IMR-90 (cell line): Measurements from ENCODE around the gene XPO4. TPM values are rescaled to one million over a fixed set of nuclear protein-coding genes. Genes with fewer than 3 reads are reported as not detected.

Source experiments
- ATAC-seq: fragments of 200-7000 bp; cut with Tn5 transposase; 2 replicates; pipeline ENCODE4 v1.9.1; 2020; ENCODE audit warnings: low read depth, mild to moderate bottlenecking, moderate library complexity
- BruUV-seq: library from RNA; stranded (reverse); fragments of 400-500 nt; replicated peaks from 2 replicates; lab custom pipeline; 2021; lab: Mats Ljungman, UMichigan
- CTCF ChIA-PET: fragments of 300-600 bp; formaldehyde crosslinking; extraction: SDS; loops from one replicate; lab custom pipeline; 2021; ENCODE audit warnings: antibody characterized with exemption; lab: Yijun Ruan, JAX
- POLR2A ChIA-PET: fragments of 300-600 bp; sonication (Branson Sonifier 250); formaldehyde crosslinking; loops from one replicate; lab custom pipeline; 2022; ENCODE audit warnings: antibody characterized with exemption; ENCODE audit not compliant: unreplicated experiment; lab: Charles Lee
- DNase-seq: peaks from one replicate; pipeline ENCODE4 v3.0.0; 2013
- H2AFZ ChIP-seq: replicated peaks from 2 replicates; pipeline ENCODE3; 2013; ENCODE audit warnings: low read length, mild to moderate bottlenecking; ENCODE audit not compliant: poor library complexity
- H2AK5ac ChIP-seq: 2 replicates; pipeline ENCODE4 v1.6.1; 2013; ENCODE audit warnings: low read depth, low read length, inconsistent platforms
- H2AK9ac ChIP-seq: replicated peaks from 2 replicates; pipeline ENCODE3; 2013; ENCODE audit warnings: mild to moderate bottlenecking, low read depth, low read length, moderate library complexity; ENCODE audit not compliant: poor library complexity
- H2BK120ac ChIP-seq: 2 replicates; pipeline ENCODE4 v1.6.1; 2013; ENCODE audit warnings: low read depth, low read length, inconsistent platforms
- H2BK15ac ChIP-seq: 3 replicates; pipeline ENCODE4 v1.6.1; 2013; ENCODE audit warnings: low read depth, low read length, inconsistent platforms
- H2BK20ac ChIP-seq: 2 replicates; pipeline ENCODE4 v1.6.1; 2013; ENCODE audit warnings: low read depth, mild to moderate bottlenecking, inconsistent platforms, low read length, moderate library complexity
- H2BK5ac ChIP-seq: 2 replicates; pipeline ENCODE4 v1.6.1; 2013; ENCODE audit warnings: mild to moderate bottlenecking, low read depth, low read length, inconsistent platforms; ENCODE audit not compliant: poor library complexity, severe bottlenecking
- H3K14ac ChIP-seq: replicated peaks from 2 replicates; pipeline ENCODE4 v1.6.1; 2013; ENCODE audit warnings: low read depth, low read length, inconsistent platforms
- H3K18ac ChIP-seq: 2 replicates; pipeline ENCODE4 v1.6.1; 2013; ENCODE audit warnings: low read depth, low read length, control low read depth
- H3K23ac ChIP-seq: 2 replicates; pipeline ENCODE4 v1.6.1; 2013; ENCODE audit warnings: low read depth, low read length, inconsistent platforms
- H3K27ac ChIP-seq: 2 replicates; pipeline ENCODE4 v1.5.1; 2013; ENCODE audit warnings: mild to moderate bottlenecking, control low read depth, low read length; ENCODE audit not compliant: insufficient read depth
- H3K27me3 ChIP-seq: 2 replicates; pipeline ENCODE4 v1.6.1; 2013; ENCODE audit warnings: low read length; ENCODE audit not compliant: control insufficient read depth, insufficient read depth
- H3K36me3 ChIP-seq: 2 replicates; pipeline ENCODE4 v1.6.1; 2013; ENCODE audit warnings: low read length, mixed read lengths; ENCODE audit not compliant: control insufficient read depth, insufficient read depth
- H3K4ac ChIP-seq: 2 replicates; pipeline ENCODE4 v1.6.1; 2013; ENCODE audit warnings: low read depth, low read length, inconsistent platforms
- H3K4me1 ChIP-seq: 2 replicates; pipeline ENCODE4 v1.6.1; 2013; ENCODE audit warnings: low read length, mixed read lengths; ENCODE audit not compliant: control insufficient read depth, insufficient read depth
- H3K4me2 ChIP-seq: 2 replicates; pipeline ENCODE4 v1.6.1; 2013; ENCODE audit warnings: low read depth, mild to moderate bottlenecking, control low read depth, low read length, moderate library complexity
- H3K4me3 ChIP-seq: 2 replicates; pipeline ENCODE4 v1.5.1; 2013; ENCODE audit warnings: low read depth, mild to moderate bottlenecking, control low read depth, low read length, moderate library complexity; ENCODE audit not compliant: insufficient read depth
- H3K56ac ChIP-seq: 2 replicates; pipeline ENCODE4 v1.6.1; 2013; ENCODE audit warnings: low read length, inconsistent platforms; ENCODE audit not compliant: insufficient read depth; ENCODE audit errors: extremely low read depth
- H3K79me1 ChIP-seq, 2 experiments: 2 replicates each; pipeline ENCODE4 v1.6.1; 2013; ENCODE audit warnings: low read length in 2 of 2, inconsistent platforms in 1 of 2, low read depth in 1 of 2
- H3K9ac ChIP-seq: 2 replicates; pipeline ENCODE4 v1.6.1; 2013; ENCODE audit warnings: low read depth, low read length, control low read depth
- H3K9me1 ChIP-seq: 2 replicates; pipeline ENCODE4 v1.6.1; 2013; ENCODE audit warnings: low read length, inconsistent platforms; ENCODE audit not compliant: insufficient read depth
- H3K9me3 ChIP-seq: 2 replicates; pipeline ENCODE4 v1.6.1; 2013; ENCODE audit warnings: low read length; ENCODE audit not compliant: control insufficient read depth, insufficient read depth
- H4K20me1 ChIP-seq: 2 replicates; pipeline ENCODE4 v1.6.1; 2013; ENCODE audit warnings: low read length, inconsistent platforms; ENCODE audit not compliant: insufficient read depth
- H4K5ac ChIP-seq: 2 replicates; pipeline ENCODE4 v1.6.1; 2013; ENCODE audit warnings: mild to moderate bottlenecking, low read depth, low read length, control low read depth
- H4K8ac ChIP-seq, 2 experiments: 2 replicates each; pipeline ENCODE4 v1.6.1; 2013; ENCODE audit warnings: low read depth in 2 of 2, low read length in 2 of 2, control low read depth in 1 of 2, inconsistent platforms in 1 of 2
- H4K91ac ChIP-seq: 2 replicates; pipeline ENCODE4 v1.6.1; 2013; ENCODE audit warnings: low read depth, low read length, inconsistent platforms; ENCODE audit not compliant: insufficient read depth
- CEBPB ChIP-seq: IDR thresholded peaks from 2 replicates; pipeline ENCODE4 v1.6.1; 2012; ENCODE audit warnings: low read depth, low read length, improper control_type of control experiment
- MAZ ChIP-seq: IDR thresholded peaks from 2 replicates; pipeline ENCODE4 v1.6.1; 2012; ENCODE audit warnings: low read depth, mild to moderate bottlenecking, low read length, improper control_type of control experiment, moderate library complexity, borderline replicate concordance
- NFE2L2 ChIP-seq: fragments of 150-350 bp; IDR thresholded peaks from 2 replicates; pipeline ENCODE4 v1.6.1; 2016; ENCODE audit warnings: low read depth, mild to moderate bottlenecking, low read length
- WGBS, 2 experiments: methylation state at CpG; one replicate each; pipeline versions ENCODE4 v1.1.5 to v1.1.7; 2013; ENCODE audit warnings: missing lambda C conversion rate in 2 of 2; ENCODE audit not compliant: insufficient read length in 1 of 2; ENCODE audit errors: extremely low coverage in 2 of 2; 5-methylcytosine and 5-hydroxymethylcytosine counted together
- dilution Hi-C: fragments of 300-500 bp; cut with HindIII; formaldehyde crosslinking; loops from one replicate; pipeline ENCODE4 v1.14.3; 2018; ENCODE audit warnings: low sequenced_read_pairs; ENCODE audit not compliant: unreplicated experiment
- in situ Hi-C: fragments of 300-500 bp; cut with MboI; formaldehyde crosslinking; loops from 3 replicates; pipeline ENCODE4 v1.14.3; 2019; ENCODE audit warnings: low sequenced_read_pairs, inconsistent platforms, mixed read lengths
- intact Hi-C: fragments of 100-400 bp; cut with micrococcal nuclease; formaldehyde crosslinking; loops from 2 replicates; pipeline ENCODE4 v1.10.0; 2022
- polyA plus RNA-seq, 3 experiments: library from polyadenylated mRNA; depleted of rRNA; stranded (reverse); fragments of >200 nt; gene quantifications; 2 replicates each; pipeline ENCODE4 v1.2.3, GENCODE V29; 2012; ENCODE audit warnings: low replicate concordance in 1 of 3
- total RNA-seq: library from RNA; depleted of rRNA; stranded (reverse); fragments of >200 nt; gene quantifications from 2 replicates; pipeline ENCODE4 v1.2.3, GENCODE V29; 2012

Gene XPO4
- total and polyA plus RNA-seq, 2 of the 4 experiments (the other 2 are of a cell fraction) = 5.0 to 21.1 TPM

- dilution Hi-C loops (no loop called here), in situ Hi-C loops (no loop called here), intact Hi-C loops (no loop called here)
- Histone ChIP-seq H3K27ac (no peak overlapping the region), H3K4me1 (no peaks in the 10 kb centered on the region), H2BK15ac (no peak overlapping the region), H2BK20ac (no peak overlapping the region), H3K79me1 (peaks cover 14 to 57% of the 10 kb centered on the region in 2 experiments), H3K27me3 (no peaks in the 10 kb centered on the region), H3K36me3 (0 out of 2 replicates have a peak, but pooled peaks cover 1% of the 10 kb centered on the region), H4K20me1 (peaks cover 23% of the 10 kb centered on the region), H3K4ac (no peak overlapping the region), H3K4me3 (no peak overlapping the region), H3K4me2 (no peak overlapping the region), H4K5ac (no peak overlapping the region), H3K9me1 (no peaks in the 10 kb centered on the region), H3K18ac (no peak overlapping the region), H2AFZ (no peak overlapping the region), H3K56ac (no peak overlapping the region), H2BK5ac (no peak overlapping the region), H3K23ac (no peak overlapping the region), H2AK5ac (no peak overlapping the region), H2BK120ac (no peak overlapping the region), H2AK9ac (no peak overlapping the region), H3K9ac (no peak overlapping the region), H3K9me3 (no peaks in the 10 kb centered on the region), H4K8ac (no peak overlapping the region), H3K14ac (no peak overlapping the region), H4K91ac (no peak overlapping the region)
- no peak for DNase-seq
- no TSS peak for BruUV-seq
- no CpG with 5 or more reads among the region's 2 CpGs for WGBS, 2 experiments
- TF ChIP-seq CEBPB (no peak), MAZ (no peak), NFE2L2 (no peak)
- CTCF ChIA-PET = interaction anchor here (0.6 kb wide), 1 partner anchor 952 kb away, joined by 3 read pairs; no protein-coding TSS in a partner anchor
- ATAC-seq = no peak
- POLR2A ChIA-PET = interaction anchor here (0.6 kb wide), 1 partner anchor 234 kb away, joined by 5 read pairs; no protein-coding TSS in a partner anchor
Measured at GRCh38 chr13:20894245-20894644, 8.3 kb downstream of the XPO4 start.
